NCI-H748 (cell line): Measurements from ENCODE around the gene MTUS2.
A peak's percentile ranks its signal among the peaks of the same experiment; 100 is the strongest.

ENCODE experiments used
- DNase-seq: peaks from one replicate; lab custom pipeline; 2025; ENCODE audit not compliant: unreplicated experiment; lab: John Stamatoyannopoulos, UW

MTUS2 gene

DNA sequence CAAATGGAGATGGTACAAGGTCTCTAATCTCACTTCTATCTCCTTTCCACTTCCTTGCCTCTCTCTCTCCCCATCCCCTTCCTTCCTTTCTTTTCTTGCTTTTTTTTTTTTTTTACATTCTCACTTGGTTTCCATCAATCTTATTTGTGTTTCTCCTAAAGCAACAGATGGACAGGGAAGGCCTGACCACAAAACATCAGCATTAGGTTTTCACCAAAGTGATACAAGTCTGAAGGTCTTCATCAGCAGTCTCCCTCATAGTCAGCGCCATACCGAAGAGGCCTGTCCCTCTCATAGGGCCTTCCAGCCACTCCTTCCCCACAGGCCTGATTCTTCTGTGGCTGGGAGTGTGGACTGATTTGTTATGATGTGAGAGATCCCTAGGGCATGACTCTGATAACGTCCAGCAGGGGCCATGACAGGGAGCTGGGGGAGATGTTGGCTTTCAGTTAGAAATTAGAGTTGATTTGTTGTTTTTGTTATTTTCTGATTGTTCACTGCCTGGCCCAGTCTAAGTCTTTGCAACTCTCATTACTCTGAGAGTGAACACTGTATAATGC, 616.7 kb downstream of the MTUS2 start:
- DNase-seq: no peak

DNA sequence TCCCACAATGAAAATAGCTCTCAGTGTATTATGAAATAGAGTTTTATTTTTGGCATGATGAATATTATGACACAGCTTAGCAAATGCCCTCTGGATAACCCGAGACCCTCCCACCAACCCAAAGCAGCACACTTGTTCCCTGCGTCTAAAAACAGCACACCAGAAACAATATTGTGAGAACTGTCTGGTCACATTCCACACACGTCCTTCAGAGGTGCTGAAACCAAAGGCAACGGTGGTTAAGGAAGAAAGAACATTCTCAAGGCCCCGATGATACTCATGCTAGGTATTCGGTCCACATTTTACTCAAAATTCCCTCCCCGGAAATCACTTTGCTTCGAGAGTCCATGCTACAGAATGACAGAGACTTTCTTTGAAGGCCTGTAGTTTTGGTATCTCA, 618.6 kb downstream of the MTUS2 start:
- no peak for DNase-seq

DNA sequence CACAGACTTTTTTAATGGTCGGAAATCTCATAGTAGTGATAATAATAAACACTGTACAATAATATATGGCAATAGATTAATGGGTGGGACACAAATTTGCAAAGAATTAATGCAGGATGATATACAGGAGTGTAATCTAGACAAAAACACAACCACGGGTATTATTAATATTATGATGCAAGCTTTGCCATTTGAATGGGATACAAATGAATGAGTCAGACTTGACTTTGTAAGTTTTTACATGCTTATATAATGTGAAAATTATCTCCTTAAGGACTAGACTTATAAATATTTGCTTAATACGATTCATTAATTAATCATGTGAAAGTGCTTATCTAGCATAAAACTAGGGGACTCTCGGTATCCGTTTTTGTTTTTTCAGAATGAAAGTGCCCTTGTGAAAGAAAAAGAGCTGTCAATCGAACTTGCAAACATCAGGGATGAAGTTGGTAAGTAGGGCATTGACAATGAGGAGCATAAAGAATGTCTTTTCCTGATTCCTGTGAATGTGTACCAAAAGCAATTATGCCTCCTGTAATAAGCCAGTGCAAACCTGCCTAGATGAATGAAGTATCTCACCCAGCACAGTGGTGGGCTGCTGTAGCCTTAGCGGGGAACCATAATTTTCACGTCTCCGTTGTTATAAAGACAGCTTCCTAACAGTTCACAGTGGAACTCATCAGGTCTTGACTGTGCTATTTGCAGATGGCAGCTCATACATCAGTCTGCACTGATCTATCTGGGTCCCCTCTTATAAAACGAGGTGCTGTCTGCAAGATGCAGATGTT, 619.7 kb downstream of the MTUS2 start:
- no peak for DNase-seq

DNA sequence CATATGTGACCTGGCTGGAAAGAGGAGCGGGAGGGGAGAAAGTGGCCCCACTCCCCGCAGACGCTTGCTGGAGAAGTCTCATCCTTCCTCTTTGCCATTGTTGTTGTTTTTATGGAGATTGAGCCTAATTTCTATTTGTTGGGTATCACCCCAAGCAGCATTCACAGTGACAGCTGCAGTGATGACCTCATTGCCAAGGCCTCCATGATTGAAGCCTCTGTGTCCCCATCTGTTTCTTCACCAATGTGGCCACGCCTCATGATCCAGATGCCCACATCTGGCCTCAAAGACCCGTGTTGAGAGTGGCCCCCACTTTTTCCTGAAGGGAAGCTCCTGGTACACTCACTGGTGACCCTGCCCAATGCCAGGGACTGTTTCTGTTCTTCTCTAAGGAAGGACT, 621.2 kb downstream of the MTUS2 start:
- no peak for DNase-seq

DNA sequence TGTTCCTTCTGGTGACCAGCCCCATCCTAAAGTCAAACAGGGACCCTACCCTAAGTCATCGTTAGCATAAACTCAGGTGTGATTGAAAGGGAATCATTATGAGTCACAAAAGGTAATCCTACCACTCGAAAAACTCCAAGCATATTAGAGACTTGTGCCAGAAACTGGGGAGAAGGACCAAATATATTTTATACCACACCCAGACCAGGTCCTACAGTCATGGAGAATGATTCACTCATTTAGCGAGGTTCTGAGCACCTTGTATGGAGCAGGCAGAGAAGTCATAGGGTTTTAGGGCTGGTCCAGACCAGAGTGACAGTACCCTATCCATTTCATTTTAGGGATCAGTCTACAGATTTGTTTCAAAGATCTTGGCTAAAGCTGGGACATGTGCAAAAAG, 625.9 kb downstream of the MTUS2 start:
- no peak for DNase-seq

DNA sequence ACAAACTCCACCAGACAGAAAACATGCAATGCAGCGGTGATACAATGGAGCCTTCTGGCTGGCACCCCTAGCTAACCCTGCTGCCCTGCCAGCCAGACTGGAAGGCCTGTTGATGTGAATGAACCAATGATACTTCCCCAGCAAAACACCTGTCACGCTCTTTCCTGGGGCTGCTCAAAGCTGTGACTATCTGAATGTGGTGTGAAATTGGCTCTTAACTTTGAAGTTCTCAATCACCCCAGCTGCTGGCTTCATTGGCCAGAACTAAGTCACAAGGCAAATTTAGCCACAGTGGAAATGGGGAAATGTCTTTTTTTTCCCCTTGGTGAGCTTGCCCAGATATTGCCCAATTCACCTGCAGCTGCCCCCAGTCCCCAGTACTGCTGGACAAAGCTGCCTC, 628.0 kb downstream of the MTUS2 start:
- no peak for DNase-seq

DNA sequence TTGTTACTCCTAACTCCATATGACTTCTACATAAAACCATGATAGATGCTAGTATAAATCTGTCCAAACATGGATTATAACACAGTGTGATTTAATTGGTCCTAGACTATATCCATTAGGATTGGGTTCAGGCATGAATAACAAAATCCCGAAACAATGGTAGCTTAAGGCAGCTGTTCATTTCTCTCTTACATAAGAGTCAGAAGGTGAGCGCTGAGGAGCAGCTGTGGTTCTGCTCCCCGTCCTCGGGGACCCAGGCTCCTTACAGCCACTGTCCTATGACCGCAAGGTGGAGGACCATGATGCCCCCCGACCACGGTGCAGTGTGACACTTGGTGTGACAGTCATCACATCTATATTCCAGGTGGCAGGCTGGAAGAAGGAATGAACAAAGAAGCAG, 629.6 kb downstream of the MTUS2 start:
- no peak for DNase-seq

DNA sequence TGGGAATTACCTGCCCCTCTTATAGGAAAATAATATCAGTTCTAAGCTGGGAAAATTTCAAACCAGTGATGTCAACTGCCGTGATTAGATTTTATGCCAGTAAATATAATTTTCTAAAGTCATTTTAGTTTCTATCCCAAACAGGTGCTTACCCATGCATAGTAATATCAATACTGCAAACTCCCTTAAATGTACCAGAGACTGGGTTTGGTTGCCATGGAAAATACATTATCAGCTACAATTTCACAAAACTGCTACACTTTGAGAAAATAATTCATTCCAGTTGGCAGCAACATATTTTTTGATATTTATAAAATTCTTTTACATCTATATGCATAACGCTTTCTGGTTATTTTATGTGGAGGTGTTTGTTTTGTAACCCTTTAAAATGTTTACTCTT, 631.8 kb downstream of the MTUS2 start:
- DNase-seq: no peak

DNA sequence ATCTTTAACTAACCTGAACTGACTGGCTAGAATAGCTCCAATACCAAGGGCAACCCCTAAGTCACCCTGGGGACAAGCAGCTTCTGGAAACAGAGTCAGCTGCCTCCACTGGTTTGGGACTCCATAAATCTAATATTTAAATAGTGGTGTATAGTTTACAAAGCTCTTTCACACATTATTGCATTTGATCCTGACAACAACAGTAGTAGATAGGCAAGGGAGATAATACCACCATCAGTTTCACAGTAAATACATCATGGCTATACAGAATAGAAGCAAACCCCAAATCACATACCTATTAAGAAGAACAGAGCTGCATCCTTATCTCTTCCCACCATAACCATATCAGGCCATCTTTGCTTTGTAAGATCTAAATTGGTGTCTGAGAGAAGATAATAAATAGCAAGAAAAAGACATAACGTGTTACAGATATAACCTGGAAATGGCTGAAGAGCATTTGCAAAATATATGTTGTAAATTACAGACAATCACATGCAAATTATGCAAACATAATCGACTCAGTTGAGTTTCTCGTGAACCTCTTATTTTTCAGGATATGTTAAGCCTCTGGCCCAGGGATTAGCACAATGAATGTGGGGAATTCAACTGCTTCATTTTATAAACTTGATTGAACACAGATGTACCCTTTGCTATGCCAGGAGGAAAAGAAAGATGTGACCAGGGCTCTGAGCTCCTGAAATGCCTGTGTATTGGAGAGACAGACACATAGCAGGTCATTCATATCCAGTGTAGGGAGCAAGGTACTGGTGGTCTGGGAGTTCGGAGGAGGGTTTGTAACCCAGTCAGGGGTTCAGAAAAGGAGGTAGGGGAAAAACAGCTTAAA, 632.9 kb downstream of the MTUS2 start:
- no peak for DNase-seq

DNA sequence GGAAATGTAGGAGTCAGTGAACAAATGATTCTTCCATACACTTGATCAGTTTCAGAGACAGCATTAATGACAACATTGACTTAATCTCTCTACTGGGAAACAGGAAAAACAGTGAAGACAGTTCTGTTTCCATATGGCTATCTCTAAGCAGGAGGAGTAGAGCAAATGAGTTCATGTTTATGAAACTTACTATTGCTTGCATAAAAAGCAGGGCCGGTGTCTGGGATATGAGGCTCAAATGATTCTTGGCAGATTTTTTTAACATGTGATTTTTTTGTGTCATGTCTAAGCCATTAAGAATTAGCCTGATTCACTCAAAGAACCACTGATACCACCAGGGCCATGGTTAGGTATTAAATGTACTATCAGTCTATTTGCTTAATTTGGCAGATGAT, 633.5 kb downstream of the MTUS2 start:
- no peak for DNase-seq

DNA sequence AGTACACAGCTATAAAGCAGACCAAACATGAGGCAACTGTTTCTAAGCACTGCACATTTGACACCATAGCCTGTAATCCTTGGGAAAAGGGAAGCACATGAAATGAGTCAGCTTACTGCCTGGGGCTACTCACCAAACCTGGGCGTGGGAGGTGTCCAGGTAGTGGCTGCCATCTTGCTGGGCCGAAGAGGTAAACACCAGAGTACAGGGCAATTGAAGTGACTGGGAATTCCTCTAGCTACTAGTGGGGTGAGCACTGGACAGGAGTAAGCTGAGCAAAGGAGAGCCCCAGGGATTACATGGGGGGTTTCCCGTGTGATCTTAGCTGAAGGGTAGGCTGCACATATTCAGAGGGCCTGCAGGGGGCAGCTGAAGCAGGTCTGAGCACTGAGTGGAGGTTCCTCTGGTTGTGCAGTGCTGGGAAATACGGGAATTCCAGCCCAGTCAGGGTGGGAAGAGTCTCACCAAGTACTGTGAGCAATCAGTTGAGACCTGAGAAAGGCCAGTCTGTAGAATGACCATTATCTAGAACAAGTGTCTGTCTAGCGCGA, 634.9 kb downstream of the MTUS2 start:
- peak; percentile 44 for DNase-seq

DNA sequence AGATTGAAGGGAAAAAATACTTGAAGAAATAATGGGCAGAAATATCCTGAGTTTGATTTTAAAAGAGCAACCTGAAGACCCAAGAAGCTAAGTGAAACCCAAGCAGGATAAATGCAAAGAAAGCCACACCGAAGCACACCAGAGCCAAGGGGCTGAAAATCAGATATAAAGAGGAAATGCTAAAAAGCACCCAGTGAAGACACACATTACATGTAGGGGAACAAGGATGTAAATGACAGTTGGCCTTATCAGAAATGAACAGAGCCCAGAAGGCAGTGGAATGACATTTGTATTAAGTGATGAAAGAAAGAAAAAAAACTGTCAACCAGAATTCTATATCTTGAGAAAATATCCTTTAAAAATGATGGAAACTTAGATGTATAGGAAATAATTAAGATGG, 636.3 kb downstream of the MTUS2 start:
- DNase-seq: no peak

DNA sequence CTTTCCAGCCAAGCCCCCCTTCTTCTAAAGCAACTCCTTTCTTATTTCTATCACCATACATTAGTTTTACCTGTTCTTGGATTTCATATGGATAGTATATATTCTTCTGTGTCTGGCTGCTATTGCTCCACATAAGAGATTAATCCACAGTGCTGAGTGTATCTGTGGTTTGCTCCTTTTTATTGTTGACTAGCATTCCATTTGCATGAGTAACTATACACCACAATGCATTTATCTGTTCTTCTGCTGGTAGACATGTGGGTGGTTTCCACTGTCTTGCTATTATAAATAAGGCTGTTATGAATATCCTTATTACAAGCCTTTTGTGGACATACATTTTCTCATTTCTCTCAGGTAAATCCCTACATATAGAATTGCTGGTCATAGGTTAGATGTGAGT, 637.2 kb downstream of the MTUS2 start:
- no peak for DNase-seq

DNA sequence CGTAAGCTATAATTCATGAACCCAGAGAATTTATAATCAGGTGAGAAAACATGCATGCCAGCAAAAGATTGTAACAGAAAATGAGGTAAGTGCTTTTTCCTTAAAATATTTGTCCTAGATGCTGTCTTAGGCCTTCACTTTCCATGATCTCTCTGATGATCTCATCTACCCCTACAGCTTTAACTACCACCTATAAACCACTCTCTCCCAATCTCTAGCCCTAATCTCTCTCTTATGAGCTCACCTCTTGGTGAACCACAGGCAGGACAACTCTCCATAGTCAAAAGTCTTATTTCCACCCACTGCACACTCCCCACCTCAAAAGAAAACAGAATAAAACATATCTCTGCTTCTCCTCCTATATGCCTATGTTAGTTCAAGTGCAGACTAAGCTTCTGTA, 638.3 kb downstream of the MTUS2 start:
- DNase-seq: no peak

DNA sequence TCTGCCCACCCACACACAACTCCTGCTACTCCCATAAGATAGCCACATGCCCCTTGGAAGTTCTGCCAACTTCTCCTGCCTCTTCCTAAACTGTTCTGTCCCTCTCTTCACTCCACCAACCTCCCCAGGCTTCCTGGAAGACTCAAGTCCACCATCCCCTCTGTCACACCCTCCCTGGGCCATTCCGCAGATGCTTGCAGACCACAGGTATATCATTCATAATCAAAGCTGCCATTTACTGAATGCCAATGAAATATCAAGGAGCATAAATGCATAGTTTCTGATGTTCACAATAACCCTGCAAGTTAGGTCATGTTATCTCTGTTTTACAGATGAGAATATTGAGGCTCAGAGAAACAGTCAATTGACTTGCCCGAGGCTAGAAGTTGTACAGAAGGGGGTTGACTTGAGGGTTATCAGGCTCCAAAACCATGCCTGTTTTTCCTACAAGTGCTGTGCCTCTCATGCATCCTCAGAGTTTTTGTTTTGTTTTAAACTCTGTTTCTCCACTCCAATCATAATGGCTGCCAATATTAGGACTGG, 639.7 kb downstream of the MTUS2 start:
- no peak for DNase-seq

DNA sequence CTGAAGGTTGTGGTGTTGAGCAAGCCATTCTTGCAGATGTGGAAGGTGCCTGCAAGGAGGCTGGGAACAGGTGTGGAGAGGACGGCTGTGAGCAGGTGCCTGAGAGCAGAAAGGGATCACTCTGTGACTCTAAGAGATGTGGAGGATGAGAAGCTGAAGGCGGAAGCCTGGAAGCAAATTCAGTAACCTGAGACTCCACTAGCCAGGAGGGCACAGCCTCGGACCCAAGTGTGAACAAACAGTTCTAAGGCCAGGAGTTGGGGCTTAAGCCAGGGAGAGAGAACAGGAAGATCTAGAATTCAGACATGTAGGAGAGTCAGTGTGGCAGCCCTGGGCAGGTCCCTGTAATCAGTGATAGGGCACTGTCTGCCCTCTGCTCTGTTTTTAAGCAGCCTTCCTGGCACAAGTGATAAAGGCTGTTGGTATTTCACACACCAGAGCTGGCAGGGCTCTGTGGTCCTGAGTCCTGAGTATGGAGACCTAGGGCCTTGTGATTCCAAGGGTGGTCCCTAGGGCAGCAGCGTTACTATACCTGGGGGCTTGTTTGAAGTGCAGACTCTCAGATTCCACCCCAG, 644.1 kb downstream of the MTUS2 start:
- DNase-seq: no peak

DNA sequence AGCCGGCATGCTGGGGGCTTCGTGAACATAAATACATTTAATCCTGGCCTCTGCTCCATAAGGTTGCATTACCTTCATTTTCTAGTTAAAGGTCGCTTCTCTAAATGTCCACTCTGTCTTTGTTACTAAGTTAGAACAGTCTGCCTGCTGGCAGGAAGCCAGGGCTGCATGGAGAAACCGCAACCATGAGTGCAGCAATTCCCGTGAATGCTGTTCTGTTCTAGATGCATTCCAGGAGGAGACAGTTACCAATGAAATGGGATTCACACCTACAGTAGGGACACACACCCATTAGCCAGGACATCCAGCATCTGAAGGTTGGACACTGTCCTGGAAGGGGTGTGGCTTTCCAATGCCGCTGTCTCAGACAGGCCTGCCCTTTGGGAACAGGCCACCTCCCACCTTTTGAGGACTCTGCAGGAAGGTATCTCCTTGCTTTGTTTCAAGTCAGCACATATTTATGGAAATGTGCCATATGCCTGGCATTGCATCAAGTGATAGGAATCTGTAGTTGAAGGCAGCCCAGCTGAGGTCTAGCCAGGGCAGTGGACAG, 645.7 kb downstream of the MTUS2 start:
- peak; percentile 43 for DNase-seq

DNA sequence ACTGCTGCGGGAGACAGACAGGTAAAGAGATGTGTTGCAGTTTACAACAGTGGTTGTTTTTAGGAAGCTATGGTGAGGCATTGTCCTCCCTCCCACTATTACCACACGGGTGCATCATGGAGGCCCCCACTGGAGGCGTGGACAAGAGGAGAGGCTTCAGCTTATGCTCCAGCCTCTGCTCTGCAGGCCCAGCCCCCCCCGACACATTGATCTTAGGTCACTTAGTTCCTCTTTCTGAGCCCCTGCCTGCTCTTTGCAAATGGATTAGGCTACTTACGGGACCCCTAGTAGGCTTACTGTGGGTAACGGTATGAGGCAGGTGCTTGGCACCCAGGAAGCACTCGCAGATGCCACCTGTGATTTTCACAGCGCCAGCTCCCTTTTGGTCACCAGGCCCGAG, 651.4 kb downstream of the MTUS2 start:
- no peak for DNase-seq

DNA sequence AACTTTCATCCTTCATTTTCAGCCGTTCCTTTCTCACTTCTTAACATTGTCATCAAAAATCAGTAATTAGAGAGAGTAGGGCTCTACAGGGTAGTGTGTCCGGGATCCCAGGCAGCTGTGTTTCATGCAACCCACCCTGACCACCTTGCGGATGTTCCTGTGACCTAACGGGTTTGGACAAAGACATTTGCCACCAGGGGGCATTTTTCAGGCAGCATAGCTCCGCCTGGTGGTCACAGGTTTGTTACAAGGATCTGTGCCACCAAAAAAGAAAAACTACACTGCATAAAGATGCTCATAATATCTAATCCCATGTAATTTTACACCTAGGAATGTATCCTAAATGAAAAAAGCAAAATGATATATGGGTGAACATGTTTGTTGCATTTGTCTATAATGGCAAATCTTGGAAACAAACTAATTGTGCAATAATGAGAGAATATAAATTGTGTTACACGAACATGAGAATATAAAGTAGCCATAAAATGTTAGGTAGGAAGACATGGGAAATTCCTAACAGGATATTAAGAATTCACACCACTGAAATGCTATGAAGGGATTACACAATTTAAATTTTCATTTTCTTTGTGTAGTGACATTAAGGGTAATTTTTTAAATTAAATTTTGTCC, 652.3 kb downstream of the MTUS2 start:
- DNase-seq: peak; percentile 73

DNA sequence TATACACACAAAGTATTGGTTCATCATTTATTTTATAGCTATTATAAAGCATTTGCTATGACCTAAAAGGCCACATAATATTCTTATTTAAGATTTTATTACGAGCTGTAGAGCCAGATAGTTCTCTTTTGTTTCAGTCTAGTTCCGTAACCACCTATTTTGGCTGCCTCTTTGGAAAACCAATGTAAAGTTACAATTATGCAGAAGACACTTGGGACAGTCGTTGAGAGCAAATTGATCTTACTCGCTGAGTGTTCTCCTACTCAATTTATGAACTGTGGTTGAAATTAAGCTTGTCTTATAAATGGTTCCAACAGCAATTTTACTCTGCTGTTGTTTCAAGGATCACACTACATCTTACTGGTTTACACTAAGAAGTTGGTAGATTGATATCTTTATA, 653.0 kb downstream of the MTUS2 start:
- no peak for DNase-seq
